IPS-NIHi11 (cell line): ENCODE results near the gene BRK1.
"Not testable (repeated sequence)": the region's sequence is repeated elsewhere in the genome, so short reads cannot be mapped to it uniquely, and the experiment has no call there.

Source experiments
- DNase-seq: peaks from one replicate; pipeline ENCODE4 v3.0.0; 2012; ENCODE audit warnings: mixed read lengths, low spot score

BRK1 gene

DNA sequence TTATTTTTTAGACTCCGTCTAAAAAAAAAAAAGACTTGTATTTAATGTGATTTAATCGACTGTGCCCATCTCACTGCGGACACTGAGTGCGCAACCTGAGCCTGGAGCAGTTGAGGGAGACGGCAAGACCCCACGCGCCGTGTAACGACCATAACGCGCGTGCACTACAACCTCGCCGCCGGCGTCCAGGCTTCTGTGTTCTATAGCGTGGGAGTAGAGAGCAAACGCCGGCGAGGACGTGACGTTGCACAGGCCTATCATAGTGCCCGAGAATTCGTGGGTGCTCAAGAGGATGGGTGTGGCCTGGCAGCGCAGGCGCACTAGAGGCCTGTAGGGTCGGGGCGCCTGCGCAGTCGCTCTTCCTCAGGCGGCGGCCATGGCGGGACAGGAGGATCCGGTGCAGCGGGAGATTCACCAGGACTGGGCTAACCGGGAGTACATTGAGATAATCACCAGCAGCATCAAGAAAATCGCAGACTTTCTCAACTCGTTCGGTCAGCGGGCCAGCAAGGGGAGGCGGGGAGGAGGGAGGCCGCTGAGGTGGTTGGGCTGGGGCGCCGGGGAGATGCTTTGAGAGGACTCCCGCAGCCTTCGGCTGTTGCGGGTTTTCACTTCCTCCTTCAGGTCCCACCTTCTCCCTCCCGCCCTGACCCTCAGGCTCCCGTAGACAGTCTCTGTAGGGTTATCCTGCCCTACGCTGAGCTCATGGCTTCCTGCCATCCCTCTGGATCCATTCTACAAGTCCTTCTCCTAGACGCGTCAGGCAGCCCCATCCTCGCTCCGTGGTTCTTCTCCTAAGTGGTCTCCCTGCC lies at the start of gene BRK1:
TSS of gene BRK1 (plus strand) at position 350 of the 812 bp plus-strand sequence. CDS start at position 377, 27 bp downstream.
- DNase-seq: peak; percentile 99

DNA sequence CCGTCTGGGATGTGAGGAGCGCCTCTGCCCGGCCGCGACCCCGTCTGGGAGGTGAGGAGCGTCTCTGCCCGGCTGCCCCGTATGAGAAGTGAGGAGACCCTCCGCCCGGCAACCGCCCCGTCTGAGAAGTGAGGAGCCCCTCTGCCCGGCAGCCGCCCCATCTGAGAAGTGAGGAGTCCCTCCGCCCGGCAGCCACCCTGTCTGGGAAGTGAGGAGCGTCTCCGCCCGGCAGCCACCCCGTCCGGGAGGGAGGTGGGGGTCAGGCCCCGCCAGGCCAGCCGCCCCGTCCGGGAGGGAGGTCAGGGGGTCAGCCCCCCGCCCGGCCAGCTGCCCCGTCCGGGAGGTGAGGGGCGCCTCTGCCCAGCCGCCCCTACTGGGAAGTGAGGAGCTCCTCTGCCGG lies 45.4 kb upstream of the BRK1 start:
- DNase-seq: not testable (repeated sequence)

DNA sequence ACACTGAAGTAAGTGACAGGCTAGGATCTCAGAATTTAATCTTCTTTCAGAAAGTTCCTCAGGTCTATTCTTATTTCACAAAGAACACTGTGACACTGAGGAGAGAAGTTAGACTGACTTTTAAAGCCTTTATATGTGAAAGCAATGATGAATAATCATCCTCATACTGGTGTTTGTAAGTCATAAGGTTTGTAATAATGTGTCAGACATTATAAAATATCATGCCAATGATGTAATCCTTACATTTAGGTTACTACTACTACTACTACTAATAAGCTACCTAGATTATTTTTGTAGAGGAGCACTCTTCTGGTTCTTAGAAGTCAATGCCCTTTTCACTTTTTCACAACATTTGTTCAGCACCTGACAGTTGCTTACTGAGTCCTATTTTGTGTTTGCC lies 40.8 kb upstream of the BRK1 start:
- no peak for DNase-seq

DNA sequence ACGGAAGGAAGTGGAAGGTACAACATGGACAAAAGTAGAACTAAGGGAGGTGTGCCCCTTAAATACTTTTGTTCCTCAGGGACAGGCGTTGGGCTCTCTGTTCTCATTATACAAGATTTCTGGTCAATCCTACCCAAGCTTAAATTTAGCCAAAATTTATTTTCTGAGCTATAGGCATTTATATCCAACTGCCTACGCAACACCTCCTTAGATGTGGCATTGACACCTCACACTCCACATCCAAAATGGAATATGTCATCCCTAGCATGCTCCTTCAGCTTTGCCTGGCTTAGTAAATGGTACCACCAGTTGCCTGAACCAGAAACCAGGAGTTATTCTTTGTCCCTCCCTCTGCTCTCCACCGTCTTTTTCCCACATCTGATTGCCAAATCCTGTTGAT lies 33.6 kb upstream of the BRK1 start:
- DNase-seq: no peak

DNA sequence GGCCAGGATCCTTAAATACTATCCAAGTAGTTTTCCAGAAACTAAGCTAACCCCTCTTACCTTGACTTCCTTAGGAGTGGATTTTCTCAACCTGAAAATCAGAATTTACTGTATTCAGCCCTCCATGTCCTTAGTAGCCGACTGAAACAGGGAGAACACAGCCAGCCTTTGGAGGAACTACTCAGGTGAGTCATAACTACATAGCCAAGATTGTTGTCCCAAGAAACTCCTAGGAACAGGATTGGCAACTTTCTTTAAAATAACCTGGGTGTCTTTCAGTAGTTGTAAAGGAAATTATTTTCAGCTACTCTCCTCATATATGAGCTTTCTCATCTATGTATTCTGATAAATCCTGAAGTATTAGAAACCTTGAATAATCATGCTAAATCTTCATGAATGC lies 29.7 kb upstream of the BRK1 start:
- DNase-seq: no peak

DNA sequence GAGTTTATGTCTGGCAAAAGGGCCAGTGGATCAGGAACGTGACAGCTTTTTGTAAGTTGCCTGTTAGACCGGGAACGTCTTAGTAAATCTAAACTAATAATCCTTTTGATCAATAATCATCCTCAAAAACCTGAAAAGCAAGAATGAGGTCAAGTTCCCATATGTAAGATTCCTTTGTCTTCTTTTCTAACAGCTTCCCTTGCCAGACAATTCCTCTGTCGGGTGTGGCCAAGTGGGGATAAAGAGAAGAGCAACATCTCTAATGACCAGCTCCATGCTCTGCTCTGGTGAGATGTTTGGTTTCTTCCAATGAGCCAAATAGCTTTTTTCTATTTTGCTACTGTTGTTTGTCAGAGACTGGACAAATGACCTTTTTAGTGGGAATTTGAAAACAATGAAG lies 27.2 kb upstream of the BRK1 start:
- DNase-seq: no peak

DNA sequence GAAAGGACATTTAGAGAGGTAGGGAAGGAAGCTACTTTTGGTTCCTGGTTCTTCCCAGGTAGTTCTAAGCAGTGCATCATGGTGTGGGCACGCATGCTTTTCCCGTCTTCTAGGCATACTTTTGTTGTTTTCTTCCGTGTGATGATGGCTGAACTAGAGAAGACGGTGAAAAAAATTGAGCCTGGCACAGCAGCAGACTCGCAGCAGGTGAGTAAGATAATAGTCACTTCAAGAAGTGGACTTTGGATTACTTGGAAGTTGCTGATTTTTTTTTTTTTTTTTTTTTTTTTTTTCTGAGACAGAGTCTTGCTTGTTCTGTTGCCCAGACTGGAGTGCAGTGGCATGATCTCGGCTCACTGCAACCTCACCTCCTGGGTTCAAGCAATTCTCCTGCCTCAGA lies 25.3 kb upstream of the BRK1 start:
- DNase-seq: no peak

DNA sequence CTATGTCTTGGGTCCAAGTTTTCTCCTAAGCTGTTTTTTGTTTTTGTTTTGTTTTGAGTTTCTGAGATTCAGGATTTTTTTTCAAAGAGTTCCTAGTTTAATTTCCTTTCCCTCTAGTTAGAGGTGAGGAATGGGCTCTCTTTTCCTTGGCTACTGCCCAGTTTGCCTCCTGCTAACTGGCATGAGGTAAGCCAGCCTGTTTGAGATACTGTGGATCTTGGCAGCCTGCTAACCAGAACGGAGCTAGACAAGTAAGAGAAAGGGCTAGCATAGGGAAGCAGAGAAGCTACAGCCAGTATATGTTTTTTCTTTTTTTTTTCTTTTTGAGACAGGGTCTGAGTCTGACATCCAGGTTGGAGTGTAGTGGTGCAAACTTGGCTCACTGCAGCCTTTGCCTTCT lies 24.7 kb upstream of the BRK1 start:
- DNase-seq: not testable (repeated sequence)

DNA sequence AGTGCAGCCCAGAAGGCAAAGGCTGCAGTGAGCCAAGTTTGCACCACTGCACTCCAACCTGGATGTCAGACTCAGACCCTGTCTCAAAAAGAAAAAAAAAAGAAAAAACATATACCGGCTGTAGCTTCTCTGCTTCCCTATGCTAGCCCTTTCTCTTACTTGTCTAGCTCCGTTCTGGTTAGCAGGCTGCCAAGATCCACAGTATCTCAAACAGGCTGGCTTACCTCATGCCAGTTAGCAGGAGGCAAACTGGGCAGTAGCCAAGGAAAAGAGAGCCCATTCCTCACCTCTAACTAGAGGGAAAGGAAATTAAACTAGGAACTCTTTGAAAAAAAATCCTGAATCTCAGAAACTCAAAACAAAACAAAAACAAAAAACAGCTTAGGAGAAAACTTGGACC lies 24.1 kb upstream of the BRK1 start:
- not testable (repeated sequence) for DNase-seq

DNA sequence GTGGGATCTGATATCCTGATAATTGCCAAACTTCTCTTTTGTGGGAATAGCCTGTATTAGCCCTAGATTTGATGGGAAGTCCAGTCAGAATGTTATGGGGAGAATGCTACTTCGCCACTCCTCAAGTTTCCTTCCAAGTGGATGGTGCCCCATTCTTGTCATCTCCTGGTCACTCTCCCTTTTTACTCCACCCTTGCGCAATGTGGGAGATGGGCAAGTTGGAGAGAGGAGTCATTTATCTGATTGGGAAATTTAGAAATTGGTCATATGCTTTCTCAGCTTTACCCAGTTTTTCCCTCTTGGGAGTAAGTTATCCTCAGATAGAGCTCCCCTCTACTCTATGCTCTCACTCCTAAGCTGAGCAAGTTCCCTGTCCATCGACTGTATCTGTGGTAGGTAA lies 21.8 kb upstream of the BRK1 start:
- no peak for DNase-seq

DNA sequence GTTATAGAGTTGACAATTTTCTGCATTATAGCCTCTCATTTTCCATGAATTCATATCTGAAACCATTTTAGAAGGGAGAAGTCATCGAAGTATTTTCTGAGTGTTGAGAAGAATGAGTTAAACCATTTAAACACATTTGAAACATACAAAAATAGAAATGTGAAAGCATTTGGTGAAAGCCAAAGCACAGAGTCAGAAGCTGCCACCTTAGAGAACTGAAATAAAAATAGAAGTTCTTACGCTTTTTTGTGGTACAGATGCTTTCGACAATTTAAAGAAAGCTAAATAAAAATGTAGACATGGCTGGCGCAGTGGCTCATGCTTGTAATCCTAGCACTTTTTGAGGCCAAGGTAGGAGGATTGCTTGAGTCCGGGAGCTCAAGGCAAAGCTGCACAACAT lies 16.4 kb upstream of the BRK1 start:
- DNase-seq: no peak

DNA sequence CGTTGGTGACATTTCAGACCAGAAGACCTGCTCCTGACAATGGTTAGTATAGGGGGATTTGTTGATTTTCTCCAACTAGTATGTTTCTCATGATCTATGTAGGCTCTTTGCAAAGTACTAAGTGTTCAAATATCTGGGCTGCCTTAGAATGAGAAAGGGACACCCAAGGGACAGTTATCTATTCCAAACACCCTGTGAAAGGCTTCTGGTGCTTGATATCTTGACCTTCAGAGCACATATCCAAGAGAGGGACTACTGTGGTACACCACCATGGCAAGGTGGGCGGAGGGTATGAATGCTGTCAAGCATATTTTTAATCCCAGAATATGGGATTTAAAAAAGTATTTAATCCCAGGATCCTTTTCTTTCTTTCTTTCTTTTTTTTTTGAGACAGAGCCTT lies 8.6 kb upstream of the BRK1 start:
- no peak for DNase-seq

DNA sequence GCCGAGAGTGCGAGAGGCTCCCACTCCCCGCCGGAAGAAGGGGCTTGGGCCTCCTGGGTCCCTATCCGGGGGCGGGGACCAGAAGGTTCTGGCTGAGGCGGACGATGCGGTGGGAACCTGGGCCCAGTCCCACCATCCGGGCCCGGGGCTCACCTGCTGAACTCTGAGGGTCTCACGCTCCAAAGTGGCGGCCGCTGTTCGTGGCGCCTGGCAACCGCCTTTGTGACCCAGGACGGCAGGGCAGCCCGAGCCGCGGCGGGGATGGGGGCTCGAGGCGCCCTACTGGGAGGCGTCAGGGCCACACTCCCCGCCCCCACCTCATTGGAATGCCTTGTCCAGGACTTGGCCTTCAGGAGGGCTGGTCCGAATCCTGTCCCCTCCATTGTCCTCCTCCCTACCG lies 7.4 kb upstream of the BRK1 start, which contains the start of gene FANCD2OS:
TSS of gene FANCD2OS (minus strand) at position 165 of the 400 bp plus-strand sequence. CDS start 3,481 bp downstream, outside the sequence.
- DNase-seq: peak; percentile 14

DNA sequence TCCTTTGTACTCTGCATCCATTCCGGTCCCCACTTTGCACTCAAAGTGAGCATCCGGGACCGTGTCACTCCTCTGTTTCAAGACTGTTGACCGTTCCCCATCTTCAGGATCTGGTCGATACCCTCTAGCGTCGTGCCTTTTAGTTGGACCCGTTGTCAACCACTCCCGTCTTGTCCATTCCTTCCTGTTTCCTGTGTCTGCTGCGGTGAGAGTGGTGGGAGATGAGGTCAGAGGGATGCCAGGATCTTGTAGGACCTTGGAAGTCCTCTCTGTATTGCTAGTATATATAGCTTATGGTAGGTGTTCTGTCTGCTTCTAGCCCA lies 624 bp downstream of the BRK1 start:
- DNase-seq: peak; percentile 19

DNA sequence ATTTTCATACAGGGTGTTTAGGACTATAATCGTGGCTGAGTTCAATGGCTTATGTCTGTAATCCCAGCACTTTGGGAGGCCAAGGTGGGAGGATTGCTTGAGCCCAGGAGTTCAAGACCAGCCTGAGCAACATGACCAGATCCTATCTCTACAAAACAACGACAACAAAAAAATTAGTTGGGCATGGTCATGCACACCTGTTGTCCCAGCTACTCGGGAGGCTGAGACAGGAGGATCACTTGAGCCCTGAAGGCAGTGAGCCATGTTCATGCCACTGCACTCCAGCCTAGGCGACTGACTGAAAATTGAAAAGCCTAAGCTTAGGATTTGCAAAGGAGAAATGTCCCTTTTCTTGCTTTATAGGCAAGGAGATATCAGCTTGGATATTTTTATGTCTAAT lies 1.5 kb downstream of the BRK1 start:
- no peak for DNase-seq

DNA sequence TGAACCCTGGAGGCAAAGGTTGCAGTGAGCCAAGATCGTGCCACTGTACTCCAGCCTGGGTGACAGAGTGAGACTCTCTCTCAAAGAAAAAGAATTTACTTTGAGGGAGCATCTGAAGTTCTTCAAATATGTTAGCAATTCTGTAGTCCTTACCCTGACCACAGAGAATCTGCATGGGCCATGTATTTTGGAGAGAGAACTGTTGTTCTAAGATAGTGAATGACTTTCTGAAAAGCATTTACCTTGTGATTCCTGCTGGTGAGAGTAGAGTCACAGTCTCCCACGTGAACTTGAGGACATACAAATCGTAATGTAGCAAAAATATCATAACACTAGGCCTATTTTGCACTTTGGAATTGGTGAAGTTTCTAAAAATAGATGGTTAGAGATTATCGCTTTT lies 3.9 kb downstream of the BRK1 start:
- no peak for DNase-seq

DNA sequence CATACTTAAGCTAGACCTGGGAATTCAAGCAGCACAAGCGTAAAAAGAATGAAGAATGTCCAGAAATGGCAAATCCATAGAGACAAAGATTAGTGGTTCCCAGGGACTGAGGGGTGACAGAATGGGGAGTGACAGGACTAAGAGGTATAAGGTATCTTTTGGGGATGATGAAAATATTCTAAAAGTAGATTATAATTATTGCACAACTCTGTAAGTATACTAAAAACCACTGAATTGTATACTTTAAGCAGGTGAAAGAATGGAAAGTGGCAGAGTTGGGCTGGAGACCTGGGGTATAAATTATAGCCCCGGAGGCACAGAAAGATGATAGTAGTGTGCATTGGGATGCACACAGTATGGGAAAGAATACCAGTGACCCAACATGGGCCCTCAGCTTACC lies 5.6 kb downstream of the BRK1 start:
- DNase-seq: no peak

DNA sequence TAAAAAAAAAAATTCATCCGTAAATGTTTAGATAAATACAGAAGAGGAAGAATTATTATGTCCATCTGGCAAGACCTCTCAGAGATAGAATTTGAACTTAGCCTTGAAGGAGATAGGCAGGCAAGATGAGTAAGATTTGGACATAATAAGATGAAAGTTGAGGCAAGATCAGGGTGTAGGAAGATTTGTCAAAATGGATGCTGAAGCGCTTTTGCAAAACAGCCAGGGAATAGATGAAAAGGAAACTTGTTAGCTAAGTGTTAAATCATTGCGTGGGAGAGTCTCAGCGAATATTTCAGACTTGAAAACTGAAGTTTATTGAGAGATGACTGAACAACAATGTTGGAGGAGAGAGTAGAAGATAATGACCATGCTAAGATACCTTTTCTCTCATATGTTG lies 7.2 kb downstream of the BRK1 start:
- DNase-seq: no peak

DNA sequence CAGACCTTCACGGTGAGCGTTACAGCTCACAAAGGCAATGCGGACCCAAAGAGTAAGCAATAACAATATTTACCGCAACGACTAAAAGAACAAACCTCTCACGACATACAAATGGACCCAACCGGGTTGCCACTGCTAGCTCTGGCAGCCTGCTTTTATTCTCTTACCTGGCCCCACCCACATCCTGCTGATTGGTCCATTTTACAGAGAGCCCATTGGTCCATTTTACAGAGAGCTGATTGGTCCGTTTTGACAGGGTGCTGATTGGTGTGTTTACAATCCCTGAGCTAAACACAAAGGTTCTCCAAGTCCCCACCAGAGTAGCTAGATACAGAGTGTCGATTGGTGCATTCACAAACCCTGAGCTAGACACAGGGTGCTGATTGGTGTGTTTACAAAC lies 20.4 kb downstream of the BRK1 start:
- not testable (repeated sequence) for DNase-seq

DNA sequence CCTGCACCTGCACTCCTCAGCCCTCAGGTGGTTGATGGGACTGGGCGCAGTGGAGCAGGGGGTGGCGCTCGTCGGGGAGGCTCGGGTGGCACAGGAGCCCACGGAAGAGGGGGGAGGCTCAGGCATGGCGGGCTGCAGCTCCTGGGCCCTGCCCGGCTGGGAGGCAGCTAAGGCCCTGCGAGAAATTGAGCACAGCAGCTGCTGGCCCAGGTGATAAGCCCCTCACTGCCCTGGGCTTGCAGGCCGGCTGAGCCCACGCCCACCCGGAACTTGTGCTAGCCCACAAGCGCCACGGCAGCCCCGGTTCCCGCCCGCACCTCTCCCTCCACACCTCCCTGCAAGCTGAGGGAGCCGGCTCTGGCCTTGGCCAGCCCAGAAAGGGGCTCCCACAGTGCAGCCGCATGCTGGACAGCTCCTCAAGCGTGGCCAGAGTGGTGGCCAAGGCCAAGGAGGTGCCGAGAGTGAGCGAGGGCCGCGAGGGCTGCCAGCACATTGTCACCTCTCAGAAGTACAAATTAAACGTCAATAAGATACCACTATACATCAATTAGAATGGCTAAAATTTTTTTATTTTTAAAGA lies 21.0 kb downstream of the BRK1 start:
- no peak for DNase-seq

DNA sequence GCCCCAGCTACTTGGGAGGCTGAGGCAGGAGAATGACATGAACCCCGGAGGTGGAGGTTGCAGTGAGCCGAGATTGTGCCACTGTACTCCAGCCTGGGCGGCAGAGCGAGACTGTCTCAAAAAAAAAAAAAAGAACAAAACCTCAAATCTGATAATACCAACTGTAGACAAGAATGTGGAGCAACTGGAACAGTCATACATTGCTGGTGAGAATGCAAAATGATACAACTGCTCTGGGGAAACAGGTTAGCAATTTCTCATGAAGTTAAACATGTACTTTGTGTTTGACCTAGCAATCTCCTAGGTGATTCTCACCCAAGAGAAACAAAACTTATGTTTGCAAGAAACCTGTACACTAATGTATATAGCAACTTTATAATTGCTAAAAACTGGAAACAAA lies 21.7 kb downstream of the BRK1 start:
- no peak for DNase-seq

DNA sequence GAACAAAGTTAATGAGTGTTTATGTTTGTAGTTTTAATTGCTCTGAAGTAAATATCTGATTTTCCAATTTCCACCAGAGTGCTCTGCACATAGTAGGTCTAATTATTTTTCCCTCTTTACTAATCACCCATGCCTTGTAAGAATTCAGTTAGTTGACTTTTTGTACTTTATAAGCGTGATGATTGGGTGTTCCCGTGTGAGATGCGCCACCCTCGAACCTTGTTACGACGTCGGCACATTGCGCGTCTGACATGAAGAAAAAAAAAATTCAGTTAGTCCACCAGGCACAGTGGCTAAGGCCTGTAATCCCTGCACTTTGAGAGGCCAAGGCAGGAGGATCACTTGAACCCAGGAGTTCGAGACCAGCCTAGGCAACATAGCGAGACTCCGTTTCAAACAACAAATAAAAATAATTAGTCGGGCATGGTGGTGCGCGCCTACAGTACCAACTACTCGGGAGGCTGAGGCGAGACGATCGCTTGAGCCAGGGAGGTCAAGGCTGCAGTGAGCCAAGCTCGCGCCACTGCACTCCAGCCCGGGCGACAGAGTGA lies 25.6 kb downstream of the BRK1 start:
- DNase-seq: no peak

DNA sequence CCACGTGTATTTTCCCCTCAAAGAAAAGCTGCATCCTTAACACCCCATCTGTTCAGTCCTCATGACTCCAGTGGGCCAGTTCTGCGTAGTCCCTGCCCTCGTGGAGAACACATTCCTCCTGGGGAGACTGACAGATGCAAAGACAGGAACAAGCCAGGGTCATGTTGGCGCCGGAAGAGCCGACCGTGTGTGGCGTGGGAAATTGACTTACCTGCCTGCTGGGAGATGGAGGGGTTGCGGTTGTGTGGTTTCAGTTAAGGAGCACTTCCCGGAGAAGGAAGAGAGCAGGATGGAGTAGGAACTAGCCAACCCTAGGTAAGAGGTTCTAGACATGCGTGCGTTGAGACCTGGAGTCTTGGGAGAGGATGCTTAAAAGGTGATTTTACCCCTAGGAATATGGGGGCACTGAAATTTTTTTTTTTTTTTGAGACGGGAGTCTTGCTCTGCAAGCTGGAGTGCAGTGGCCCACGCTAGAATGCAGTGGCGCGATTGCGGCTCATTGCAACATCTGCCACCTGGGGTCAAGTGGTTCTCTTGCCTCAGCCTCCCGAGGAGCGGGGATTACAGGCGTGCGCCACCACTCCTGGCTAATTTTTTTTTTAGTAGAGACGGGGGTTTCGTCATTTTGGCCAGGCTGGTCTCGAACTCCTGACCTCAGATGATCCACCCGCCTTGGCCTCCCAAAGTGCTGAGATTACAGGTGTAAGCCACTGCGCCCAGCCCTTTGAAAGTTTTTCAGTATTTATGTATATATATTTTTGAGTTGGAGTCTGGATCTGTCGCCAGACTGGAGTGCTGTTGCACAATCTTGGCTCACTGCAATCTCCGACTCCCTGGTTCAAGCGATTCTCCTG lies 27.5 kb downstream of the BRK1 start:
- DNase-seq: peak; percentile 16
